ENCODE results near the gene BMPR1A. TPM values are rescaled to one million over a fixed set of nuclear protein-coding genes. Genes with fewer than 3 reads are reported as not detected.

The BMPR1A gene
- total RNA-seq, 1 experiment from 2014 or later: 104 TPM

DNA sequence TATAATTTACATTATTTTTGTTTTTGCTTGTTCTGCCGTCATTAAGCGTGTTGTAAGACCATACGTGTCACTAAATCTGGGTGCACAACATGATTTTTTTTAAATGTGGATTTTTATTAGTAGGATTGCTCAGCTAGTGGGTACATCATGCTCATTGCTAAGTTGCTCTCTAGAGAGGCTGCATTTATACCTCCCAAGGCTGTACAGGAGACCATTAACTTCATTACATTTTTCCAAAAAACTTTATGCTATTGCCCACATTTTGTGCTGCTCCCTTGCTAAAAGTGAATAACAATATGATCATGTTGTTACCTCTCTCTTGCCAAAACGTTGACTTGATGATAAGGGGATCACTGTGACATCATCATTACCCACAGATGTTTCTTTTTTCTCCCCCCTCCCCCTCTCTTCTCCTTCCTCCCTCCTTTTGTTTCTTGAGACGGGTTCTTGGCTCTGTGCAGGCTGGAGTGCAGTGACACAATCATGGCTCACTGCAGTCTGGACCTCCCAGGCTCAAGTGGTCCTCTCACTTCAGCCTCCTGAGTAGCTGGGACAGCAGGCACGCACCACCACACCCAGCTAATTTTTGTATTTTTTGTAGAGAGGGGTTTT is 65.1 kb downstream of the BMPR1A start:
- H3K27ac Mint-ChIP-seq: peak overlapping the region; percentile 77
- ChIA-PET POLR2A (no interaction called here), CTCF (interaction anchor here (0.7 to 1.6 kb wide), 2 partner anchors 19 to 78 kb away, joined by 3 to 5 read pairs; no protein-coding TSS in a partner anchor)
- peaks cover 5% of the 10 kb centered on the region for H3K36me3 Mint-ChIP-seq
- no peaks in the 10 kb centered on the region for H3K27me3 Mint-ChIP-seq (ENCODE audit: low read depth)
- no peak for DNase-seq (ENCODE audit: low spot score)
- TF ChIP-seq SOX15 (CRISPR knock-in tag; IDR thresholded peaks at IDR 0.05): no peak
- TF ChIP-seq, protein P1, sequence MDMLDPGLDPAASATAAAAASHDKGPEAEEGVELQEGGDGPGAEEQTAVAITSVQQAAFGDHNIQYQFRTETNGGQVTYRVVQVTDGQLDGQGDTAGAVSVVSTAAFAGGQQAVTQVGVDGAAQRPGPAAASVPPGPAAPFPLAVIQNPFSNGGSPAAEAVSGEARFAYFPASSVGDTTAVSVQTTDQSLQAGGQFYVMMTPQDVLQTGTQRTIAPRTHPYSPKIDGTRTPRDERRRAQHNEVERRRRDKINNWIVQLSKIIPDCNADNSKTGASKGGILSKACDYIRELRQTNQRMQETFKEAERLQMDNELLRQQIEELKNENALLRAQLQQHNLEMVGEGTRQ (CRISPR knock-in tag; IDR thresholded peaks at IDR 0.05): no peak
- H3K4me3 Mint-ChIP-seq: no peak overlapping the region
- no peaks in the 10 kb centered on the region for H3K9me3 Mint-ChIP-seq
- peaks cover 73% of the 10 kb centered on the region for H3K4me1 Mint-ChIP-seq
- ATAC-seq: no peak

DNA sequence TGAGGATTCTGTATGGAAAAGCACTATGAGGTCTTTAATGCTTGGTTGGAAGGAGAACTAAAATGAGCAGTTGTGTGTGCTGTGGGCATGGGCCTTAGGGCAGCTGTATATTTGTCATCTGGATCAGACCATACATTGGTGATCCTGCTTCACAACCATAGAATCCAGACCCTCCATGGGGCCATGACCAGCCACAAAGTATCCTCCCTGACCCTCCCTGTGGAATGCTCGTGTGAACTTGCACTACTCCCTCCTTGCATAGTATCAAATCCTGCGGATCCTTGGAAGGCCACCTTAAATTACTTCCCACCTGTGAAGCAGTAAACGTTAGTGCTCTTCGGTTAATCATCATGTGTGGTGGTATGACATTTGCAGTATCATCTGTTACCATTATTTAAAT is 67.1 kb downstream of the BMPR1A start:
- POLR2A ChIA-PET: no interaction called here
- Mint-ChIP-seq H3K9me3 (no peaks in the 10 kb centered on the region), H3K27ac (peak overlapping the region; percentile 67), H3K36me3 (no peaks in the 10 kb centered on the region), H3K4me1 (peaks cover 70% of the 10 kb centered on the region), H3K27me3 (ENCODE audit: low read depth) (no peaks in the 10 kb centered on the region), H3K4me3 (peak overlapping the region; percentile 8; the same call in 1 of the 2 replicates)
- CTCF ChIA-PET: interaction anchor here (1.0 kb wide), 1 partner anchor 76 kb away, joined by 4 read pairs; no protein-coding TSS in a partner anchor
- no peak for DNase-seq (ENCODE audit: low spot score)
- TF ChIP-seq CBFB (CRISPR knock-in tag; IDR thresholded peaks at IDR 0.05; ENCODE audit: low read depth) (no peak), ATF1 (CRISPR knock-in tag; IDR thresholded peaks at IDR 0.05) (no peak), USF1 (CRISPR knock-in tag; IDR thresholded peaks at IDR 0.05) (no peak), MYBL2 (CRISPR knock-in tag; IDR thresholded peaks at IDR 0.05) (no peak), CREB1 (CRISPR knock-in tag; IDR thresholded peaks at IDR 0.05) (no peak), SMAD4 (CRISPR knock-in tag; IDR thresholded peaks at IDR 0.05) (no peak), ZNF532 (CRISPR knock-in tag; IDR thresholded peaks at IDR 0.05; ENCODE audit: borderline replicate concordance) (no peak), ZNF317 (CRISPR knock-in tag; IDR thresholded peaks at IDR 0.05; ENCODE audit: borderline replicate concordance, low read depth) (no peak), RORB (CRISPR knock-in tag; IDR thresholded peaks at IDR 0.05) (no peak), TEAD4 (CRISPR knock-in tag; IDR thresholded peaks at IDR 0.05) (no peak), ZNF219 (CRISPR knock-in tag; IDR thresholded peaks at IDR 0.05; ENCODE audit: borderline replicate concordance) (no peak), FOXK1 (CRISPR knock-in tag; IDR thresholded peaks at IDR 0.05) (no peak)
- TF ChIP-seq, protein P2, sequence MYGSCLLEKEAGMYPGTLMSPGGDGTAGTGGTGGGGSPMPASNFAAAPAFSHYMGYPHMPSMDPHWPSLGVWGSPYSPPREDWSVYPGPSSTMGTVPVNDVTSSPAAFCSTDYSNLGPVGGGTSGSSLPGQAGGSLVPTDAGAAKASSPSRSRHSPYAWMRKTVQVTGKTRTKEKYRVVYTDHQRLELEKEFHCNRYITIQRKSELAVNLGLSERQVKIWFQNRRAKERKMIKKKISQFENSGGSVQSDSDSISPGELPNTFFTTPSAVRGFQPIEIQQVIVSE (CRISPR knock-in tag; IDR thresholded peaks at IDR 0.05; ENCODE audit: borderline replicate concordance): no peak
- TF ChIP-seq, protein P3, sequence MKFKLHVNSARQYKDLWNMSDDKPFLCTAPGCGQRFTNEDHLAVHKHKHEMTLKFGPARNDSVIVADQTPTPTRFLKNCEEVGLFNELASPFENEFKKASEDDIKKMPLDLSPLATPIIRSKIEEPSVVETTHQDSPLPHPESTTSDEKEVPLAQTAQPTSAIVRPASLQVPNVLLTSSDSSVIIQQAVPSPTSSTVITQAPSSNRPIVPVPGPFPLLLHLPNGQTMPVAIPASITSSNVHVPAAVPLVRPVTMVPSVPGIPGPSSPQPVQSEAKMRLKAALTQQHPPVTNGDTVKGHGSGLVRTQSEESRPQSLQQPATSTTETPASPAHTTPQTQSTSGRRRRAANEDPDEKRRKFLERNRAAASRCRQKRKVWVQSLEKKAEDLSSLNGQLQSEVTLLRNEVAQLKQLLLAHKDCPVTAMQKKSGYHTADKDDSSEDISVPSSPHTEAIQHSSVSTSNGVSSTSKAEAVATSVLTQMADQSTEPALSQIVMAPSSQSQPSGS (CRISPR knock-in tag; IDR thresholded peaks at IDR 0.05; ENCODE audit: borderline replicate concordance, low read depth): no peak
- TF ChIP-seq, protein P4, sequence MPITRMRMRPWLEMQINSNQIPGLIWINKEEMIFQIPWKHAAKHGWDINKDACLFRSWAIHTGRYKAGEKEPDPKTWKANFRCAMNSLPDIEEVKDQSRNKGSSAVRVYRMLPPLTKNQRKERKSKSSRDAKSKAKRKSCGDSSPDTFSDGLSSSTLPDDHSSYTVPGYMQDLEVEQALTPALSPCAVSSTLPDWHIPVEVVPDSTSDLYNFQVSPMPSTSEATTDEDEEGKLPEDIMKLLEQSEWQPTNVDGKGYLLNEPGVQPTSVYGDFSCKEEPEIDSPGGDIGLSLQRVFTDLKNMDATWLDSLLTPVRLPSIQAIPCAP (CRISPR knock-in tag; IDR thresholded peaks at IDR 0.05): no peak
- ATAC-seq: peak; percentile 55
